ENCODE results near the gene OR1A2.
"Not testable (repeated sequence)": the region's sequence is repeated elsewhere in the genome, so short reads cannot be mapped to it uniquely, and the experiment has no call there.

Gene OR1A2

GRCh38 chr17:3221850-3222249 is 24.5 kb downstream of the OR1A2 start:
- no peak for TF ChIP-seq EZH2 (IDR thresholded peaks at IDR 0.05)
- no peak for TF ChIP-seq FOXP2 (optimal IDR thresholded peaks at IDR 0.05; ENCODE audit: control extremely low read depth, extremely low read length, insufficient read depth)
- TF ChIP-seq POLR2AphosphoS5 (IDR thresholded peaks at IDR 0.05; ENCODE audit: borderline replicate concordance, low read depth, low read length): no peak
- no peak overlapping the region for H3K27ac ChIP-seq
- H3K9ac ChIP-seq (ENCODE audit: insufficient read length): no peak overlapping the region
- H3K36me3 ChIP-seq (ENCODE audit: insufficient read depth, low read length): no peaks in the 10 kb centered on the region
- no peak for DNase-seq (ENCODE audit: low read depth, low spot score)
- no peak overlapping the region for H3K4me3 ChIP-seq
- H3K9me3 ChIP-seq (ENCODE audit: low read depth, low read length): no peaks in the 10 kb centered on the region

DNA sequence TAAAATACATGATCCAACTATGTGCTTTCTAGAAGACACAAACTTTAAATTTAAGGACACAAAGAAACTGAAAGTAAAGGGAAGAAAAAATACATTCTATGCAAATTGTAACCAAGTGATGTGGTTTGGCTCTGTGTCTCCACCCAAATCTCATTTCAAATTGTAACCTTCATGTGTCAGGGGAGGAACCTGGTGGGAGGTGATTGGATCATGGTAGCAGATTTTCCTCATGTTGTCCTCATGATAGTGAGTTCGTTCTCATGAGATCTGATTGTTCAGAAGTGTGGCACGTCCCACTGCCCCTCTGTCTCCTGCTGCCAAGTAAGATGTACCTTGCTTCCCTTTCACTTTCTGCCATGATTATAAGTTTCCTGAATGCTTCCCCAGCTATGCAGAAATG is 25.2 kb downstream of the OR1A2 start:
- TF ChIP-seq POLR2AphosphoS5 (IDR thresholded peaks at IDR 0.05; ENCODE audit: borderline replicate concordance, low read depth, low read length) (no peak), EZH2 (IDR thresholded peaks at IDR 0.05) (no peak), FOXP2 (optimal IDR thresholded peaks at IDR 0.05; ENCODE audit: control extremely low read depth, extremely low read length, insufficient read depth) (no peak)
- no peak overlapping the region for H3K9ac ChIP-seq (ENCODE audit: insufficient read length)
- no peak for DNase-seq (ENCODE audit: low read depth, low spot score)
- no peaks in the 10 kb centered on the region for H3K36me3 ChIP-seq (ENCODE audit: insufficient read depth, low read length)
- no peak overlapping the region for H3K27ac ChIP-seq
- H3K4me3 ChIP-seq: no peak overlapping the region
- H3K9me3 ChIP-seq (ENCODE audit: low read depth, low read length): no peaks in the 10 kb centered on the region

DNA sequence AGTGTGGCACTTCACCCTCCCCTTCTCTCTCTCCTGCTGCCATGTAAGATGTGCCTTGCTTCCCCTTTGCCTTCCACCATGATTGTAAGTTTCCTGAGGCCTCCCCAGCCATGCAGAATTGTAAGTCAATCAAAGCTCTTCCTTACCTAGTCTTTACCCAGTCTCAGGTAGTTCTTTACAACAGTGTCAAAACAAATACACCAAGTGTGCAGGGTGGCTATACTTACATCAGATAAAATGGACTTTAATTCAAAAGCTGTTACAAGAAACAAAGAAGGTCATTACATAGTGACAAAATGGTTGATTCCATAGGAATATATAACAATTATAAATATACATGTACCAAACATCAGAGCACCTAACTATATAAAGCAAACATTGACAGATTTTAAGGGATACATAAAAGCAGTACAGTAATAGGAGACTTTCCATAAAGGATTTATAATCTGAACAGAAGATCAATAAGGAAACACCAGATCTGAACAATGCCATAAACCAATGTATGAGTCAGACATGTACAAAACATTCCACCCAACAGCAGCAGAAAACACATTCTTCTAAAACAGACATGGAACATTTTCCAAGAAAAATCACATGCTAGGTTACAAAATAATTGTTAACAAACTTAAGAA is 27.5 kb downstream of the OR1A2 start:
- not testable (repeated sequence) for H3K9ac ChIP-seq (ENCODE audit: insufficient read length); H3K36me3 ChIP-seq (ENCODE audit: insufficient read depth, low read length); DNase-seq (ENCODE audit: low read depth, low spot score); H3K4me3 ChIP-seq; H3K9me3 ChIP-seq (ENCODE audit: low read depth, low read length); H3K27ac ChIP-seq

DNA sequence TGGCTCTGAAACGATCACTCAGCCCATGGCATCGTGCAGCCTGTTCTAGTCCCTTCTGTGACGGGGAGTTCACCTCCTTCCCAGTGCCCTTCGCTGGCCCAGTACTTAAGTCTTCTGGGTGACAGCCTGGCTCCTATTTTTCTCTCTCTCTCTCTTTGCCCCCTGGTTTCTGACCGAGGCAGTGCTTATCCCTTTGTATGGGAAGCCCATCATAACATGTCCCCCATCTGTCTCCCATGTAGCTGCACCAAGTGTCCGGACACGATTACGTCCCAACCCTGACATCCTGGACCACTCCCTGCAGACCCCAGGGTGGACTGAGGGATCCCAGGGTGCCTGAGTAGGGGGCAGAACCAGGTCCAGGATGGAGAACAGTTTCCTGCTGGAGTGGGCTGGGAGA is 35.0 kb downstream of the OR1A2 start:
- not testable (repeated sequence) for H3K9me3 ChIP-seq (ENCODE audit: low read depth, low read length); H3K36me3 ChIP-seq (ENCODE audit: insufficient read depth, low read length); H3K4me3 ChIP-seq; H3K27ac ChIP-seq; H3K9ac ChIP-seq (ENCODE audit: insufficient read length); DNase-seq (ENCODE audit: low read depth, low spot score)

GRCh38 chr17:3238685-3239084 is 41.4 kb downstream of the OR1A2 start:
- not testable (repeated sequence) for H3K9ac ChIP-seq (ENCODE audit: insufficient read length); DNase-seq (ENCODE audit: low read depth, low spot score); H3K36me3 ChIP-seq (ENCODE audit: insufficient read depth, low read length)

GRCh38 chr17:3241044-3241443 is 43.7 kb downstream of the OR1A2 start:
- not testable (repeated sequence) for DNase-seq (ENCODE audit: low read depth, low spot score); H3K27ac ChIP-seq; H3K9me3 ChIP-seq (ENCODE audit: low read depth, low read length); H3K4me3 ChIP-seq; H3K36me3 ChIP-seq (ENCODE audit: insufficient read depth, low read length); H3K9ac ChIP-seq (ENCODE audit: insufficient read length)

More at GRCh38 chr17:3238685-3239084, 41.4 kb downstream of the OR1A2 start:
- H3K4me3 ChIP-seq; H3K9me3 ChIP-seq (ENCODE audit: low read depth, low read length); H3K27ac ChIP-seq: not testable (repeated sequence)

DNA sequence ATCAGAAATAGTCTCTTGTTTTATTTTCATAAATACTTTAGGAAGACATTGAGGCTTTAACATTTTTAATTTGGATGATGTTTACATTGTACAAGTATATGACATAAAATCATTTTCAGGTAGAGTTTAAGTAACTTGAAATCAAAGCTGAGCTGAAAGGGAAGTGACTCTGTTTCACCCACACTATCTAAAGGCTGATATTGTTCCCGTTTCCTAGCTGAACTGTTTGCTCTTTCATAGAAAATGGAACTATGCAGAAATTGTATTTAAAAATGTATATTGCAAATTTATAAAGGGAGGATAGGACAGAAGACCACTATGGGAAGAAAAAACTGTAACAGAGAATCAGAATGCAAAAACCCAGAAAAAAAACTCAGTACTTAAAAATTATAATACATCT is 47.5 kb downstream of the OR1A2 start:
- H3K9ac ChIP-seq (ENCODE audit: insufficient read length); H3K4me3 ChIP-seq; H3K27ac ChIP-seq; H3K9me3 ChIP-seq (ENCODE audit: low read depth, low read length); H3K36me3 ChIP-seq (ENCODE audit: insufficient read depth, low read length); DNase-seq (ENCODE audit: low read depth, low spot score): not testable (repeated sequence)
